SK-N-MC (cell line): ENCODE results near the gene TMEM38A.

Experiments
- EZH2 ChIP-seq: fragments of 200-600 bp; sonication (generic); IDR thresholded peaks from one replicate; pipeline ENCODE4 v1.6.1; 2017; ENCODE audit warnings: antibody characterized with exemption
- FOXP2 ChIP-seq: optimal IDR thresholded peaks from 2 replicates; pipeline ENCODE3; 2011; ENCODE audit warnings: mild to moderate bottlenecking, moderate library complexity; ENCODE audit not compliant: insufficient read depth; ENCODE audit errors: extremely low read length, control extremely low read depth
- POLR2AphosphoS5 ChIP-seq: IDR thresholded peaks from 2 replicates; pipeline ENCODE4 v1.6.1; 2012; ENCODE audit warnings: mild to moderate bottlenecking, low read depth, low read length, borderline replicate concordance

- no peak for TF ChIP-seq EZH2
- no peak for TF ChIP-seq POLR2AphosphoS5
- TF ChIP-seq FOXP2 = no peak
These were observed 37.9 kb upstream of the TMEM38A start for GRCh38 chr19:16623066-16623465.
